A673 (cell line): ENCODE measurements around the gene CAMK2A.

Experiments
- CTCF ChIP-seq: fragments of 300-800, 200-600 bp; sonication (generic); conservative IDR thresholded peaks from 2 replicates; pipeline ENCODE4 v1.5.1; 2017; ENCODE audit warnings: low read depth, mild to moderate bottlenecking, antibody characterized with exemption, low read length, moderate library complexity, mixed read lengths
- EZH2 ChIP-seq: fragments of 200-600 bp; sonication (generic); IDR thresholded peaks from 2 replicates; pipeline ENCODE4 v1.6.1; 2017; ENCODE audit warnings: borderline replicate concordance, low read depth, mild to moderate bottlenecking, mixed read lengths, antibody characterized with exemption, low read length; ENCODE audit not compliant: poor library complexity, severe bottlenecking

GRCh38 chr5:150257424-150257823 lies 32.1 kb downstream of the CAMK2A start:
- TF ChIP-seq CTCF: no peak
- TF ChIP-seq EZH2: no peak
